Tibial nerve (tissue), 3 donors: ENCODE measurements around the gene CEL.

ENCODE experiments used
- POLR2A ChIP-seq, 2 donors: fragments of 450-650 bp; IDR thresholded peaks; one replicate each; pipeline ENCODE4 v1.6.1; 2017; ENCODE audit warnings: antibody characterized with exemption in 2 of 2, mild to moderate bottlenecking in 2 of 2, moderate library complexity in 2 of 2
- TF ChIP-seq, protein P1 (sequence below), 5 experiments: fragments of 200-600 bp in 3 of 5; fragments of 450-650 bp in 2 of 5; sonication (generic) in 3 of 5; IDR thresholded peaks; one replicate each; pipeline ENCODE4 v1.5.1; 2016 to 2019; ENCODE audit warnings: antibody characterized with exemption in 5 of 5, mild to moderate bottlenecking in 3 of 5, moderate library complexity in 2 of 5

DNA sequence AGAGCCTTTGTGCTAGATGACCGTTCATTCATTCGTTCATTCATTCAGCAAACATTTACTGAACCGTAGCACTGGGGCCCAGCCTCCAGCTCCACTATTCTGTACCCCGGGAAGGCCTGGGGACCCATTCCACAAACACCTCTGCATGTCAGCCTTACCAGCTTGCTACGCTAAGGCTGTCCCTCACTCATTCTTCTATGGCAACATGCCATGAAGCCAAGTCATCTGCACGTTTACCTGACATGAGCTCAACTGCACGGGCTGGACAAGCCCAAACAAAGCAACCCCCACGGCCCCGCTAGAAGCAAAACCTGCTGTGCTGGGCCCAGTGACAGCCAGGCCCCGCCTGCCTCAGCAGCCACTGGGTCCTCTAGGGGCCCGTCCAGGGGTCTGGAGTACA is 6.0 kb downstream of the CEL start:
- TF ChIP-seq, protein P1, sequence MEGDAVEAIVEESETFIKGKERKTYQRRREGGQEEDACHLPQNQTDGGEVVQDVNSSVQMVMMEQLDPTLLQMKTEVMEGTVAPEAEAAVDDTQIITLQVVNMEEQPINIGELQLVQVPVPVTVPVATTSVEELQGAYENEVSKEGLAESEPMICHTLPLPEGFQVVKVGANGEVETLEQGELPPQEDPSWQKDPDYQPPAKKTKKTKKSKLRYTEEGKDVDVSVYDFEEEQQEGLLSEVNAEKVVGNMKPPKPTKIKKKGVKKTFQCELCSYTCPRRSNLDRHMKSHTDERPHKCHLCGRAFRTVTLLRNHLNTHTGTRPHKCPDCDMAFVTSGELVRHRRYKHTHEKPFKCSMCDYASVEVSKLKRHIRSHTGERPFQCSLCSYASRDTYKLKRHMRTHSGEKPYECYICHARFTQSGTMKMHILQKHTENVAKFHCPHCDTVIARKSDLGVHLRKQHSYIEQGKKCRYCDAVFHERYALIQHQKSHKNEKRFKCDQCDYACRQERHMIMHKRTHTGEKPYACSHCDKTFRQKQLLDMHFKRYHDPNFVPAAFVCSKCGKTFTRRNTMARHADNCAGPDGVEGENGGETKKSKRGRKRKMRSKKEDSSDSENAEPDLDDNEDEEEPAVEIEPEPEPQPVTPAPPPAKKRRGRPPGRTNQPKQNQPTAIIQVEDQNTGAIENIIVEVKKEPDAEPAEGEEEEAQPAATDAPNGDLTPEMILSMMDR (IDR thresholded peaks at IDR 0.05) = no peak
- no peak for TF ChIP-seq POLR2A (IDR thresholded peaks at IDR 0.05)
